ENCODE measurements around the gene UBE2H. TPM values are rescaled to one million over a fixed set of nuclear protein-coding genes. Genes with fewer than 3 reads are reported as not detected.

UBE2H gene
- total and polyA plus RNA-seq, 2 of the 4 experiments (the other 2 are of a cell fraction): 34.6 to 49.4 TPM

DNA sequence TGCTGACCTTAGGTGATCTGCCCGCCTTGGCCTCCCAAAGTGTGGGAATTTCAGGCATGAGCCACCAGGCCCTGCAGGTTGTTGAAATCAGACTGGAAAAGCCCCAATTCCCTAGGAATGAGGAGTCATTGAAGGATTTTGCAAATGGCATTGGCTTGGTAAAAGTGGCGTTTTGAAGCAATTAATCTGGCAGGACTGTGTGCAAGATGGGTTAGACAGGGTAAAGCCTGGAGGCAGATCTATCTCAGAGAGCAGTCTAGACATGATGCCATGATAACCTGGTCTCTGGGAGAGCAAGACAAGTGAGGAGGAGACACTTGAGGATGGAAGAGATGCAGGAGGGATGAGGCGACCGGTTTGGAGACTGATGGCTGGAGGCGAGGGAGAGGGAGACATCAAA is 45.7 kb upstream of the UBE2H start:
- intact Hi-C loops (cut with micrococcal nuclease) (no loop called here), in situ Hi-C loops (cut with MboI; ENCODE audit: low sequenced_read_pairs) (no loop called here), dilution Hi-C loops (cut with HindIII; ENCODE audit: low sequenced_read_pairs, unreplicated experiment) (no loop called here)
- no peak overlapping the region for H4K5ac ChIP-seq (ENCODE audit: low read depth, low read length)
- no peak overlapping the region for H2BK5ac ChIP-seq (ENCODE audit: low read depth, low read length, poor library complexity, severe bottlenecking)
- POLR2A ChIA-PET (ENCODE audit: unreplicated experiment): no interaction called here
- no peak overlapping the region for H3K9ac ChIP-seq (ENCODE audit: low read depth, low read length)
- CTCF ChIA-PET: no interaction called here
- H3K27me3 ChIP-seq (ENCODE audit: control insufficient read depth, insufficient read depth, low read length): no peaks in the 10 kb centered on the region
- no peak overlapping the region for H3K4me3 ChIP-seq (ENCODE audit: insufficient read depth, low read depth, low read length)
- ATAC-seq (ENCODE audit: low read depth) (no peak), DNase-seq (no peak)
- H3K4me2 ChIP-seq (ENCODE audit: low read depth, low read length): no peak overlapping the region
- no peak overlapping the region for H3K4ac ChIP-seq (ENCODE audit: low read depth, low read length)
- no peak overlapping the region for H2AK9ac ChIP-seq (replicated peaks; ENCODE audit: low read depth, low read length, poor library complexity)
- H3K9me3 ChIP-seq (ENCODE audit: control insufficient read depth, insufficient read depth, low read length): no peaks in the 10 kb centered on the region
- TF ChIP-seq BHLHE40 (IDR thresholded peaks at IDR 0.05; ENCODE audit: low read depth, low read length) (no peak), RCOR1 (IDR thresholded peaks at IDR 0.05; ENCODE audit: insufficient replicate concordance, low read length) (no peak), CEBPB (IDR thresholded peaks at IDR 0.05; ENCODE audit: low read depth, low read length) (no peak)
- no peaks in the 10 kb centered on the region for H3K9me1 ChIP-seq (ENCODE audit: insufficient read depth, low read length)
- H2BK20ac ChIP-seq (ENCODE audit: low read depth, low read length): no peak overlapping the region
- H2AFZ ChIP-seq (replicated peaks; ENCODE audit: low read length, poor library complexity): peak overlapping the region; percentile 14
- no peaks in the 10 kb centered on the region for H3K36me3 ChIP-seq (ENCODE audit: control insufficient read depth, insufficient read depth, low read length)
- 88% methylated on average over 5 of the region's 5 CpGs; no CpG with 5 or more reads in 1 of the 2 experiments for WGBS, 2 experiments (ENCODE audit: extremely low coverage in 2 of 2, insufficient read length in 1 of 2)
- no peak overlapping the region; the same call in 1 of the 2 replicates for H2AK5ac ChIP-seq (ENCODE audit: low read depth, low read length)
- H4K91ac ChIP-seq (ENCODE audit: insufficient read depth, low read depth, low read length): no peak overlapping the region
- BruUV-seq (replicated peaks): no TSS peak
- H2BK120ac ChIP-seq (ENCODE audit: low read depth, low read length): no peak overlapping the region
- no peak overlapping the region for H3K27ac ChIP-seq (ENCODE audit: insufficient read depth, low read length)
- no peak overlapping the region for H3K18ac ChIP-seq (ENCODE audit: low read depth, low read length)
- no peaks in the 10 kb centered on the region for H3K79me1 ChIP-seq (ENCODE audit: low read depth in 1 of 2, low read length in 2 of 2)
- no peaks in the 10 kb centered on the region for H3K4me1 ChIP-seq (ENCODE audit: control insufficient read depth, insufficient read depth, low read length)
- no peak overlapping the region for H3K56ac ChIP-seq (ENCODE audit: extremely low read depth, insufficient read depth, low read length)
- H3K23ac ChIP-seq (ENCODE audit: low read depth, low read length): no peak overlapping the region
- no peak overlapping the region for H3K14ac ChIP-seq (replicated peaks; ENCODE audit: low read depth, low read length)
- H4K20me1 ChIP-seq (ENCODE audit: insufficient read depth, low read length): no peaks in the 10 kb centered on the region
- H4K8ac ChIP-seq (ENCODE audit: low read depth in 2 of 2, low read length in 2 of 2): no peak overlapping the region
- H2BK15ac ChIP-seq (ENCODE audit: low read depth, low read length): no peak overlapping the region

All from IMR-90 (cell line).